HK-2 (cell line): Measurements from ENCODE around the gene SEC24B.
"Not testable (repeated sequence)": the region's sequence is repeated elsewhere in the genome, so short reads cannot be mapped to it uniquely, and the experiment has no call there.

ENCODE experiments used
- DNase-seq: peaks from one replicate; pipeline ENCODE4 v3.0.0-alpha.2; 2018; ENCODE audit not compliant: unreplicated experiment

Gene SEC24B

GRCh38 chr4:109576462-109576861 is 142.8 kb downstream of the SEC24B start:
- DNase-seq = no peak

DNA sequence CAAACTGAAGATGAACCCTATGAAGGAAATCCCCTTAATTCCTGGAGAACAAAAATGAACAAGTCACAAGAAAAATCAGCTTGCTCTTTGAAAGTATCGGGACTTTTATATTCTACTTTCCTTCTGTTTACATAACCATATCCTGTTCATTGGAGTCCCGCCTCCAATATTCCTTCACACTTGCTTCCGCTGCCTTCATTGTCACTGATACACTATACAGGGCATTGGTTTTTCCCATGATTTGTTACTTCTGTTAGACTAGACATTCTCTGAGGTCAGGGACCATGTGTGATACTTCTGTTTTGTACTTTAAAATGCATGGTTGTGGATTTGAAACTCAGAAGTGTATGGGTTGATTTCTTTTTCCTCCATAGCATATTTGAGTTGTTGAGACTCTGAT is 145.2 kb downstream of the SEC24B start:
- no peak for DNase-seq

- not testable (repeated sequence) for DNase-seq
These were observed 146.4 kb downstream of the SEC24B start for GRCh38 chr4:109579997-109580396.

DNA sequence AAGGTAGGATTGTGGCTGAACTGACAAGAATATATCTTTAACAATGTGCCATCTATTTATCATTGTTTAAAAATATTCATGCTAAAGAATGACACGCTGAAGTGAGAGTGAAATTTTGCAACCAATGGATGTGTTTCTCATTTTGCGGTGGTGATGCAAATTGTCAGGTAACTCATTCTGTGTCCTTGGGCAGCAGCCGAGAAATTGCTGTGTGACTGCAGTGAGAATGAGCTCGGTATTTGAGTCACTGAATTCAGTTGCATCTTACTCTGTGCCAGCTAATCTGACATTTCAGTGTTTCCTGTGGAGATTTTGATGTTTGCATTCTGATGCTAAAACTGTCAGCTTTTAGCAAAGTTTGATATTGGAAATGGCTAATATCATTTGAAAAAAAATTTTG is 154.6 kb downstream of the SEC24B start:
- no peak for DNase-seq

- DNase-seq = no peak
These were observed 155.5 kb downstream of the SEC24B start for GRCh38 chr4:109589119-109589518.

DNA sequence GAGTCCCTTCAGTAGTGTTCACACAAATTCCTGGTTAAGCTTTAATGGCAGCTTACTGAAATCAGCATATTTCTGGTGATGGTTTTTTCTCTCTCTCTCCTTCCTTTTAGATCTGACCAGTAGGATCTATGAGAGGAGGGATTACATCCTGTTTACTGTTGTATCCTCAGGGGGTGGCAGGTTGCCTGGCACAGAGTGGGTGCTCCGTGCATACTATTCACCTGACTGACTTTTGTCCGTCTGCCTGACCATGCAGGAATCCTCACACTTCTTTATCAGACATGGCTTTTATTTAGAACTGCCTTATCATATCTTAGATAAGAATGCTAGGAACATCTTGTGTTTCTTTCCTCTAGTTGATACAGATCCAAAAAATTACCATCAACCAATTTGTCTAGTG is 156.0 kb downstream of the SEC24B start:
- no peak for DNase-seq
